Activated CD4-positive, alpha-beta memory T cell treated with anti-CD3 and anti-CD28 coated beads, Interleukin-2, amount 10 ng/mL, durations not matched to agents 7 days and 5 days (primary cell): ENCODE measurements around the gene ZSCAN22. TPM values are rescaled to one million over a fixed set of nuclear protein-coding genes. Genes with fewer than 3 reads are reported as not detected.

Experiments
- CTCF ChIA-PET: fragments of 350-600 bp; sonication (Branson Sonifier 250); formaldehyde crosslinking; loops from one replicate; lab custom pipeline; 2021; ENCODE audit warnings: antibody characterized with exemption, inconsistent platforms; lab: Charles Lee
- POLR2A ChIA-PET: fragments of 350-600 bp; sonication (Branson Sonifier 250); formaldehyde crosslinking; loops from one replicate; lab custom pipeline; 2021; ENCODE audit warnings: antibody characterized with exemption; lab: Charles Lee
- DNase-seq: peaks from one replicate; pipeline ENCODE4 v3.0.0-alpha.2; 2020
- H3K27ac Mint-ChIP-seq: one replicate; pipeline ENCODE4 v1.8.0; 2021; ENCODE audit warnings: mild to moderate bottlenecking, mixed read lengths
- H3K27me3 Mint-ChIP-seq: one replicate; pipeline ENCODE4 v1.8.0; 2021; ENCODE audit warnings: mixed read lengths
- H3K36me3 Mint-ChIP-seq: one replicate; pipeline ENCODE4 v1.8.0; 2021; ENCODE audit warnings: low read depth, mixed read lengths
- H3K4me1 Mint-ChIP-seq: one replicate; pipeline ENCODE4 v1.8.0; 2021; ENCODE audit warnings: mixed read lengths
- H3K4me3 Mint-ChIP-seq: one replicate; pipeline ENCODE4 v1.8.0; 2021; ENCODE audit warnings: mild to moderate bottlenecking, mixed read lengths
- H3K9me3 Mint-ChIP-seq: one replicate; pipeline ENCODE4 v1.8.0; 2021; ENCODE audit warnings: mixed read lengths
- total RNA-seq, 2 experiments: library from RNA; stranded (reverse); gene quantifications; one replicate each; pipeline ENCODE4 v1.2.3, GENCODE V29; 2021

ZSCAN22 gene
- total RNA-seq, 2 experiments from 2014 or later = 5.4 to 5.7 TPM

DNA sequence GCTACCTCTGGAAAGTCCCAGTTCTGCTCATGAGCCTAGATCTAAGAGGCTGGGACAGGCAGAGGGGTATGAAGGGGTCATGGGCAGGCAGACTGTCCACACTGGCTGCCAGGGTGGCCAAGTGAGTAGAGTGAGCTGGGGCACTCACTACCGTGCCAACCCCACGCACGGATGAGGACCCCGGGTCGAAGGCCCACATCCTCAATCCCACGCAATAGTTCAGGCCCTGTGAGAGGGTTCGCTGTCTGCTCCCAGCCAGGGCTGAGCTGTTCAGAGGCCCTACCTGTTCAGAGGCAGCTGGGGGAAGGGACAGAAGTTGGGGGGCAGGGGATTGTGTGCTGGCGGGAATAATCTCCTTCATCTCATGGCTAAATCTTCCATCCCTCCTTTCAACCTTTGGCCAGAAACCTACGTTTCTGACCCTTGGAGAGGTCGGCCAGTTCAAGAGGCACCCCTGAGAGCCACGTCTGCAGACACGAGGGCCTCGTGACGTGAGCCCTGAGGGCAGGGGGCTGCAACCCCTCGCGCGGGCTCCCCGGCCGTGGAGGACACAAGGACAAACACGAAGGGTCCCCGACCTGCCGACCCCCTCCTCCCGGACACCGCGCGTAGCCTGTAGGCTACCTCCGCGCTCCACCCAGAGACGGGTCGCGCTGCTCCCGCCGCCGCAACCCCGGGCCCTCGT lies 59.2 kb downstream of the ZSCAN22 start:
- H3K27ac Mint-ChIP-seq = peak overlapping the region; percentile 96
- H3K27me3 Mint-ChIP-seq = no peaks in the 10 kb centered on the region
- CTCF ChIA-PET = no interaction called here
- peak overlapping the region; percentile 95 for H3K4me3 Mint-ChIP-seq
- DNase-seq = peak; percentile 28
- H3K4me1 Mint-ChIP-seq = peaks cover 50% of the 10 kb centered on the region
- POLR2A ChIA-PET = interaction anchor here (0.7 to 2.9 kb wide), 10 partner anchors 10 to 169 kb away, joined by 3 to 15 read pairs (median 4); partner anchors contain the start of genes CHMP2A, RNF225, ZNF497 and ZNF584
- no peaks in the 10 kb centered on the region for H3K9me3 Mint-ChIP-seq
- peaks cover 36% of the 10 kb centered on the region for H3K36me3 Mint-ChIP-seq

- peak; percentile 96 for DNase-seq
- no peaks in the 10 kb centered on the region for H3K27me3 Mint-ChIP-seq
- peaks cover 38% of the 10 kb centered on the region for H3K36me3 Mint-ChIP-seq
- no peaks in the 10 kb centered on the region for H3K9me3 Mint-ChIP-seq
- ChIA-PET CTCF (no interaction called here), POLR2A (interaction anchor here (0.9 to 2.9 kb wide), 10 partner anchors 9 to 204 kb away, joined by 3 to 15 read pairs (median 6); partner anchors contain the start of genes CHMP2A, RNF225, ZBTB45 and ZNF274)
- H3K27ac Mint-ChIP-seq = peak within 1 kb of the TSS; percentile 96
- peaks cover 46% of the 10 kb centered on the region for H3K4me1 Mint-ChIP-seq
- peak within 1 kb of the TSS; percentile 95 for H3K4me3 Mint-ChIP-seq
Observed at GRCh38 chr19:58386576-58387337, 60.0 kb downstream of the ZSCAN22 start, which contains the start of gene RPS5. Gene RPS5 (plus strand): TSS chr19:58387269. CDS start chr19:58388138, 869 bp downstream.

DNA sequence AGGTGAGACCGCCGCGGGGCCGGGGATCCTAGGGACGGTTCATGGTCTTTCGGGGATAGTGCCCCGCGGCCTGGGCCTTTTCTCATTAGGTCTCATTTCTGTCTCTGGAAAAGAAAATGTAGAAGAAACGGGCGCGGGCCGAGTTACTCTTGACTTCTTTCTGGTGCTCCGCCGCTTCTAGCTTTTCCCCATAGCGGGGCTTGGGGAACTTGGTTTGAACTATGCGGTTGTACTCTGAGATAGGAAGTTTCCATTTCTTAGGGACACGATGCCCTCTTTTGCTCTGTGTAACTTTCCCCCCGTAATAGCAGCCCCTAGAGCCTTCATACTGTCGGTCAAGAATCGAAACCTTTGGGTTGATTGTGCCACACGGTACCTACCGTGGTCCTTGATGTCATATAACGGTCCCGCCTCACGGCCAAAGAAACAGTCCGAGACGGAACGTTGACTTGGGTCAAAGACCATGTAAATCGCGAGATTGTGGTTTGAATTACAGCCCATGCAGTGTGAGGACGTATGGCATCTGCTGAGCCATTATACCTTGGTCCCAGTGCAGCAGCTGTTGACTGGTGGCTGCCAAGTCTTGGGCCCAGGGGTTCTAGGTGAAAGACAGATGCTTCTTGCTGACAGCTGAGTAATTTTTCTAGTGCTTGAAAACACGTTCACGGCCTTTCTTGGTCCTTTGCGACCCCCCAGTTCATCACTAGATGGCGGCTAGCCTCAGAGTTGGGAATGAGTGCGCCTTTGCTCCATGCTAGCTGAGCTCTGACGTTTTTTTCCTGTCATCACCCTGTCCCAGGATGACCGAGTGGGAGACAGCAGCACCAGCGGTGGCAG lies 60.8 kb downstream of the ZSCAN22 start:
- peak overlapping the region; percentile 95 for H3K4me3 Mint-ChIP-seq
- peaks cover 42% of the 10 kb centered on the region for H3K4me1 Mint-ChIP-seq
- DNase-seq = no peak
- no peaks in the 10 kb centered on the region for H3K27me3 Mint-ChIP-seq
- H3K36me3 Mint-ChIP-seq = peaks cover 43% of the 10 kb centered on the region
- POLR2A ChIA-PET = interaction anchor here (0.6 to 2.9 kb wide), 9 partner anchors 8 to 204 kb away, joined by 3 to 15 read pairs (median 6); partner anchors contain the start of genes RNF225, ZBTB45, ZNF274 and ZNF324B
- H3K9me3 Mint-ChIP-seq = no peaks in the 10 kb centered on the region
- CTCF ChIA-PET = interaction anchor here (1.6 kb wide), 1 partner anchor 25 kb away, joined by 3 read pairs; the partner anchor contains the start of gene ZNF497
- peak overlapping the region; percentile 96 for H3K27ac Mint-ChIP-seq

GRCh38 chr19:58388175-58388526 lies 61.4 kb downstream of the ZSCAN22 start:
- POLR2A ChIA-PET = interaction anchor here (1.9 to 2.9 kb wide), 4 partner anchors 10 to 205 kb away, joined by 8 to 15 read pairs (median 10); partner anchors contain the start of genes ZBTB45, ZNF274 and ZNF497
- peaks cover 49% of the 10 kb centered on the region for H3K36me3 Mint-ChIP-seq
- H3K9me3 Mint-ChIP-seq = no peaks in the 10 kb centered on the region
- DNase-seq = no peak
- CTCF ChIA-PET = interaction anchor here (1.6 kb wide), 1 partner anchor 25 kb away, joined by 3 read pairs; the partner anchor contains the start of gene ZNF497
- H3K27ac Mint-ChIP-seq = peak overlapping the region; percentile 96
- no peaks in the 10 kb centered on the region for H3K27me3 Mint-ChIP-seq
- H3K4me1 Mint-ChIP-seq = peaks cover 42% of the 10 kb centered on the region
- peak overlapping the region; percentile 95 for H3K4me3 Mint-ChIP-seq

Other genes with a start within 250 kb of the ZSCAN22 start
- 10 to 100 TPM in 1 of 2 experiments, 1 to 10 TPM in 1; 9.8 to 11.6 TPM for gene ZSCAN18, start 228.8 kb upstream of the ZSCAN22 start, total RNA-seq
- gene ZNF329, start 176.2 kb upstream of the ZSCAN22 start, total RNA-seq = 1 to 10 TPM; 4.5 to 4.6 TPM
- 10 to 100 TPM; 27.0 to 29.2 TPM for gene ZNF274, start 143.9 kb upstream of the ZSCAN22 start, total RNA-seq
- gene ZNF544, start 98.1 kb upstream of the ZSCAN22 start, total RNA-seq = 10 to 100 TPM; 47.5 to 50.0 TPM
- gene ZNF8, start 48.0 kb upstream of the ZSCAN22 start, total RNA-seq = 1 to 10 TPM; 4.5 TPM
- gene ERVK3-1, start 21.6 kb upstream of the ZSCAN22 start, total RNA-seq = 10 to 100 TPM; 53.8 to 60.1 TPM
- 1 to 10 TPM; 8.5 to 9.9 TPM for gene A1BG, start 26.5 kb downstream of the ZSCAN22 start, total RNA-seq
- 1 to 10 TPM; 1.1 to 1.2 TPM for gene ZNF497, start 35.8 kb downstream of the ZSCAN22 start, total RNA-seq
- 1 to 10 TPM; 1.7 TPM for gene ZNF837, start 54.0 kb downstream of the ZSCAN22 start, total RNA-seq
- 100 to 1,000 TPM; 785 to 801 TPM for gene RPS5, start 60.3 kb downstream of the ZSCAN22 start, total RNA-seq
- gene RNF225, start 68.7 kb downstream of the ZSCAN22 start, total RNA-seq = under 1 TPM in 1 of 2 experiments, not detected in 1; 0.45 TPM
- 1 to 10 TPM; 5.2 to 5.5 TPM for gene ZNF584, start 81.7 kb downstream of the ZSCAN22 start, total RNA-seq
- 1 to 10 TPM; 4.5 to 4.7 TPM for gene ZNF132, start 113.2 kb downstream of the ZSCAN22 start, total RNA-seq
- 10 to 100 TPM; 11.5 to 12.3 TPM for gene ZNF324B, start 124.6 kb downstream of the ZSCAN22 start, total RNA-seq
- gene ZNF324, start 140.1 kb downstream of the ZSCAN22 start, total RNA-seq = 10 to 100 TPM; 10.8 to 12.1 TPM
- 1 to 10 TPM; 8.4 to 8.7 TPM for gene ZNF446, start 149.4 kb downstream of the ZSCAN22 start, total RNA-seq
- 10 to 100 TPM; 16.8 to 17.1 TPM for gene SLC27A5, start 185.0 kb downstream of the ZSCAN22 start, total RNA-seq
- gene ZBTB45, start 192.8 kb downstream of the ZSCAN22 start, total RNA-seq = 10 to 100 TPM; 15.8 to 17.4 TPM
- 100 to 1,000 TPM; 345 TPM for gene TRIM28, start 217.1 kb downstream of the ZSCAN22 start, total RNA-seq
- 100 to 1,000 TPM; 137 to 144 TPM for gene CHMP2A, start 228.1 kb downstream of the ZSCAN22 start, total RNA-seq
- gene UBE2M, start 231.6 kb downstream of the ZSCAN22 start, total RNA-seq = 10 to 100 TPM; 87.5 to 92.4 TPM
- 10 to 100 TPM; 21.6 to 22.9 TPM for gene MZF1, start 246.3 kb downstream of the ZSCAN22 start, total RNA-seq